ENCODE data around the gene CPHXL. TPM values are rescaled to one million over a fixed set of nuclear protein-coding genes. Genes with fewer than 3 reads are reported as not detected.

Gene CPHXL
- total and polyA plus RNA-seq, 9 donors = not detected

DNA sequence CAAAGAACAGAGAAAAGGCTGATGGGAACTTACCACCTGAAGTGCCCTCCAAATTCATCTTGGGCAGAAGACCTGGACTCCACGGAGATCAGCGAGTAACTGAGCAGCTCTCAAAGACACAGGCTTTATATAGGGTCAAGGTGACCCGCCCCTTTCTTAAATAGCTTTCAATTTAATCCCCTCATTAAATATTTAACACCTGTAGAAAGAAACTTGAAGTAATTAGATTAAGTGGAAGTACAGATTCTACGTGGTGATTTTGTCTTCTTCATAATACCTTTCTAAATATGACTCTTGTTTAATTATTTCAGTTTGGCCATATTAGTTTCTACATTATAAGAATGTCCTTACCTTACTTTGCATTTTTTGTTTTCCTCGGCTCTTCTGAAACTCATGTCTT is 24.9 kb downstream of the CPHXL start, which contains the start of gene DUXB:
Gene DUXB (minus strand): TSS at position 101 of the 400 bp plus-strand sequence. CDS start 43 bp downstream, at position 58.
- WGBS, 3 donors = 76 to 88% (median 83%) methylated on average over 5 of the region's 5 CpGs
- Histone ChIP-seq H3K4me3 (no peak within 1 kb of the TSS), H3K27ac (no peak within 1 kb of the TSS), H3K27me3 (no peaks in the 10 kb centered on the region), H3K4me1 (ENCODE audit: insufficient read depth) (no peaks in the 10 kb centered on the region), H3K9me3 (no peaks in the 10 kb centered on the region), H3K36me3 (no peaks in the 10 kb centered on the region)
- TF ChIP-seq EP300 (IDR thresholded peaks at IDR 0.05) = no peak
- no peak for TF ChIP-seq POLR2A (IDR thresholded peaks at IDR 0.05)
- TF ChIP-seq, protein P1, sequence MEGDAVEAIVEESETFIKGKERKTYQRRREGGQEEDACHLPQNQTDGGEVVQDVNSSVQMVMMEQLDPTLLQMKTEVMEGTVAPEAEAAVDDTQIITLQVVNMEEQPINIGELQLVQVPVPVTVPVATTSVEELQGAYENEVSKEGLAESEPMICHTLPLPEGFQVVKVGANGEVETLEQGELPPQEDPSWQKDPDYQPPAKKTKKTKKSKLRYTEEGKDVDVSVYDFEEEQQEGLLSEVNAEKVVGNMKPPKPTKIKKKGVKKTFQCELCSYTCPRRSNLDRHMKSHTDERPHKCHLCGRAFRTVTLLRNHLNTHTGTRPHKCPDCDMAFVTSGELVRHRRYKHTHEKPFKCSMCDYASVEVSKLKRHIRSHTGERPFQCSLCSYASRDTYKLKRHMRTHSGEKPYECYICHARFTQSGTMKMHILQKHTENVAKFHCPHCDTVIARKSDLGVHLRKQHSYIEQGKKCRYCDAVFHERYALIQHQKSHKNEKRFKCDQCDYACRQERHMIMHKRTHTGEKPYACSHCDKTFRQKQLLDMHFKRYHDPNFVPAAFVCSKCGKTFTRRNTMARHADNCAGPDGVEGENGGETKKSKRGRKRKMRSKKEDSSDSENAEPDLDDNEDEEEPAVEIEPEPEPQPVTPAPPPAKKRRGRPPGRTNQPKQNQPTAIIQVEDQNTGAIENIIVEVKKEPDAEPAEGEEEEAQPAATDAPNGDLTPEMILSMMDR (IDR thresholded peaks at IDR 0.05) = no peak
- intact Hi-C loops (cut with DNase I) = no loop called here
- DNase-seq = no peak

DNA sequence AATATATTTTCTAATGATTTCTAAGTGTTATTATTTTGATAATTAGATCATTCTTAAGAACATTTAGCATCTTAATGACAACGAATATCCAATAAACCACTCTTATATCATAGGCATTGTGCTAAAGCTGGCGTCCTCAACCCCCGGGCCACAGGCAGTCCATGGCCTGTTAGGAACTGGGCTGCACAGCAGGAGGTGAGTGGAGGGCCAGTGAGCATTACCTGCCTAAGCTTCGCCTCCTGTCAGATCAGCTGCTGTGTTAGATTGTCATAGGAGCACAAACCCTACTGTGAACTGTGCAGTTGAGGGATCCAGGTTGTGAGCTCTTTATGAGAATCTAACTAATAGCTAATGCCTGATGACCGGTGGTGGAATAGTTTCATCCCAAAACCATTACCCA is 28.7 kb downstream of the CPHXL start:
- Histone ChIP-seq H3K36me3 (no peaks in the 10 kb centered on the region), H3K9me3 (no peaks in the 10 kb centered on the region), H3K4me3 (no peak overlapping the region), H3K4me1 (ENCODE audit: insufficient read depth) (no peaks in the 10 kb centered on the region), H3K27me3 (no peaks in the 10 kb centered on the region), H3K27ac (no peak overlapping the region)
- TF ChIP-seq, protein P1 (IDR thresholded peaks at IDR 0.05) = no peak
- TF ChIP-seq POLR2A (IDR thresholded peaks at IDR 0.05) (no peak), EP300 (IDR thresholded peaks at IDR 0.05) (no peak)
- intact Hi-C loops (cut with DNase I) = no loop called here
- DNase-seq = no peak
- 90 to 95% (median 90%) methylated on average over 5 of the region's 5 CpGs for WGBS, 3 donors

DNA sequence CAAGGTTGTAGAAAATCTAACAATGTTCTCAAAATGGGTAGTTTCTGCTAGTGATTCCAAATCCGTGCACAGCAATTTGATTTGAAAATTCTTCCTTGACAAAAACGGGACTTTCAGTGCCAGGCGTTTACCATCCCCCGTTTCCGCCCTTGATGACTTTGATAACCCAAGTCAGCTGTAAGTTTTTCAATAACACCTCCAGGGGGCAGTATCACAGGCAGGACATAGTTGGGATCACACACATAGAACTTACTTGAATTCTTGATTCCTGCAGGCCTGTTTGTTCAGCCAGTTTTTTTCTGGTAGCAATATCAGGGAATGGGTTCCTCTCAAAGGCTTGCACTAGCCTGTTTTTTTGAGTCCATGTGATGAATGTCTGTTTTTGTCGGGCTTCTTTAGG is 30.6 kb downstream of the CPHXL start:
- H3K27ac ChIP-seq = no peak overlapping the region
- 77 to 84% (median 79%) methylated on average over 6 of the region's 6 CpGs for WGBS, 3 donors
- no peaks in the 10 kb centered on the region for H3K9me3 ChIP-seq
- no peaks in the 10 kb centered on the region for H3K36me3 ChIP-seq
- DNase-seq = no peak
- H3K4me3 ChIP-seq = no peak overlapping the region
- H3K4me1 ChIP-seq (ENCODE audit: insufficient read depth) = no peaks in the 10 kb centered on the region
- TF ChIP-seq POLR2A (IDR thresholded peaks at IDR 0.05) (no peak), EP300 (IDR thresholded peaks at IDR 0.05) (no peak)
- TF ChIP-seq, protein P1 (IDR thresholded peaks at IDR 0.05) = no peak
- no peaks in the 10 kb centered on the region for H3K27me3 ChIP-seq
- intact Hi-C loops (cut with DNase I) = no loop called here

DNA sequence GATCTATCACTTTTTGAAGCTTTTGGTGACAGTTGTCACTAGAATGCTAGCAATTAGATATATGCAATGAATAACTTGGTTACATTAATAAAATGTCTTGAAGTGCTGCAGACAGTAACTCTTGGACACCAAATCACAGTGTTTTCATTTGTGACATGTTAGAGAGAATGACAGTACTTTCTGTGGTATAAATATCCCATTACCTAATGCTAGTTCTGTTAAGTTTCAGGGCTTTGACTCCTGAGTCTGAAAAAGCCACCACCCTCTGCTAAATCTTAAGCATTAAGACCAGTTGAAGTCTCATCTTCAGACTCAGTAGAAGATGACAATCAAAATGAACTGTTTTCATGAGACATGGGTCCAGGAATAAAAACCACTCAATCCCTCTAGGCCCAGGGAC is 38.9 kb downstream of the CPHXL start:
- no peaks in the 10 kb centered on the region for H3K9me3 ChIP-seq
- TF ChIP-seq POLR2A (IDR thresholded peaks at IDR 0.05) (no peak), EP300 (IDR thresholded peaks at IDR 0.05) (no peak)
- TF ChIP-seq, protein P1 (IDR thresholded peaks at IDR 0.05) = no peak

More for the DNA sequence above, 38.9 kb downstream of the CPHXL start:
- no peaks in the 10 kb centered on the region for H3K36me3 ChIP-seq
- no peaks in the 10 kb centered on the region for H3K27me3 ChIP-seq
- no peak overlapping the region for H3K4me3 ChIP-seq
- no peaks in the 10 kb centered on the region for H3K4me1 ChIP-seq (ENCODE audit: insufficient read depth)
- H3K27ac ChIP-seq = no peak overlapping the region
- DNase-seq = no peak
- intact Hi-C loops (cut with DNase I) = no loop called here
